Measurements from ENCODE around the gene QRFP. TPM values are rescaled to one million over a fixed set of nuclear protein-coding genes. Genes with fewer than 3 reads are reported as not detected.

The QRFP gene
- total RNA-seq, 1 donor from 2014 or later, result not detected

DNA sequence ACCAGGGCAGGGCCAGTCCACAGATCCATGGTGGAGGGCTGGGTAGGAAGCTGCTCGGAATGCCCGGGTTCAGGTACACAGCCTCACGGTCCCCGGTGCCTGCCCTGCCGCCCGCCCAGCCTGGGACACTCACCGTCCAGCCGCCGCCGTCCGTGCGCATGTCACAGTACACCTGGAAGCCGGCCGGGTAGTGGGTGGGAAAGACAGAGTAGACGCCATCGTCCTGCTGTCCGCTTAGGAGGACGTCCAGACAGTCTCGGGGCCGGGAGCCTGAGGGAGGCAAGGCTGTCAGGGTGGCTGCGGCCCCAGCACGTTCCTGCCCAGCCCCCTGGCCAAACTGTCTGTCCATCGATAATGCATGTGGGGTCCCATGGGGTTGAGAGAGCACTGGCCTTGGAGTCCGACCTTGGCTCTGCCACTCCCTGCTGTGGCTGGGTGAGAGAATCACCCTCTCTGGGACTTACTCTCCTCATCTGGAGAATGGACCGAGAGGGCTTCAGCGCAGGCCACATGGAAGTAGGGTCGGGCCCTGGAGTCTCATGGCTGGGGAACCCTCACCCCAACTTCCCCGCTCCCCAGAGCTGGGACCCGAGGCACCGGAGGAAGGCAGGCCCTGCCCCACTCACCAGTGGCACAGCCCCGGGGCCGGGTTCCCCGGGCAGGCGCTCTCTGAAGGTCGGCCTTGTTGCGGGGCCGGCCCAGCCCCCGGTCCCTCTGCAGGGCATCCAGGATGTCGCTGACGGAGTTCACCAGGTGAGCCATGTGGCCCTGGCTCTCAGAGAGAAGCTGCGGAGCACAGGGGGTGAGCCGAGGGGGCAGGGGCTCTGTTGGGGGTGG lies 27.2 kb upstream of the QRFP start:
- Mint-ChIP-seq H3K4me1 (ENCODE audit: unreplicated experiment) (peaks cover 4% of the 10 kb centered on the region), H3K9me3 (ENCODE audit: unreplicated experiment) (no peaks in the 10 kb centered on the region), H3K27me3 (ENCODE audit: unreplicated experiment) (peaks cover 7% of the 10 kb centered on the region), H3K36me3 (ENCODE audit: low read depth, unreplicated experiment) (no peaks in the 10 kb centered on the region), H3K4me3 (ENCODE audit: unreplicated experiment) (no peak overlapping the region), H3K27ac (ENCODE audit: unreplicated experiment) (no peak overlapping the region)
- TF ChIP-seq CTCF (IDR thresholded peaks at IDR 0.05; ENCODE audit: unreplicated experiment), result no peak
- no peak for DNase-seq (ENCODE audit: low spot score)

DNA sequence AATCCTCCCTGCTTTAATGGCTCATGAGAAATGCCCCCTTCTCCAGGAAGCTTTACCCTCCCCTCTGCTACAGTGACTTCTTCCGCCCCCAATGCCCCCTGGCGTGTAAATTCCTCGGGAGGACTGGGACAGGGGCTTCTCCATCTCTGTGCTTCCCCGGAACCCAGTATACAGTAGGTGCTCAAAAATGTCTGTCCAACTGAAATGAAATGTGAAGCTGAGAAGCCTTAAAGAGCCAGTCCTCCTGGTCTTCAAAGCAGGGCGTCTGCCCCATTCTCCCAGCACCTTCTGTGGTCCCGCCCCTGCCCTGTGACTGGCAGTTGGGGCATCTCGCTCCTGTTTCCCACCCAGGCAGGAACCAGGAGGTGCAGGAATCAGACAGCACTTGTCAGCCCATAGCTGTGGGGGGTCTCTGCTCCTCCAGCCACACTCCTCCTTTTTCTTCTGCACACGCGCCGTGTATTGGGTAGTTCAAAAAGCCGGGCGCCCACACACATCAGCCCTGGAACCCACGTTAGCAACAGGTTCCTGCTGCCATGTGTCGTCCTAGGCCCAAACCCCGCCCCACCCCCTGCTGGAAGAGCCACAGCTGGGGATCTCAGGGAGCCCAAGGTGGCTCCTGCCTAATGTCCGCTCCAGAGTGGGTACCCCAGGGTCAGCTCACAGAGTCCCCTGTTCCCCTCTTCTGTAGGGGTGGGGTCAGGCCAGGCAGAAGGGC lies 26.4 kb upstream of the QRFP start:
- no peak for DNase-seq (ENCODE audit: low spot score)
- no peak overlapping the region for H3K4me3 Mint-ChIP-seq (ENCODE audit: unreplicated experiment)
- no peak for TF ChIP-seq CTCF (IDR thresholded peaks at IDR 0.05; ENCODE audit: unreplicated experiment)
- no peak overlapping the region for H3K27ac Mint-ChIP-seq (ENCODE audit: unreplicated experiment)
- H3K9me3 Mint-ChIP-seq (ENCODE audit: unreplicated experiment), result no peaks in the 10 kb centered on the region
- H3K4me1 Mint-ChIP-seq (ENCODE audit: unreplicated experiment), result peaks cover 4% of the 10 kb centered on the region
- peaks cover 7% of the 10 kb centered on the region for H3K27me3 Mint-ChIP-seq (ENCODE audit: unreplicated experiment)
- no peaks in the 10 kb centered on the region for H3K36me3 Mint-ChIP-seq (ENCODE audit: low read depth, unreplicated experiment)

DNA sequence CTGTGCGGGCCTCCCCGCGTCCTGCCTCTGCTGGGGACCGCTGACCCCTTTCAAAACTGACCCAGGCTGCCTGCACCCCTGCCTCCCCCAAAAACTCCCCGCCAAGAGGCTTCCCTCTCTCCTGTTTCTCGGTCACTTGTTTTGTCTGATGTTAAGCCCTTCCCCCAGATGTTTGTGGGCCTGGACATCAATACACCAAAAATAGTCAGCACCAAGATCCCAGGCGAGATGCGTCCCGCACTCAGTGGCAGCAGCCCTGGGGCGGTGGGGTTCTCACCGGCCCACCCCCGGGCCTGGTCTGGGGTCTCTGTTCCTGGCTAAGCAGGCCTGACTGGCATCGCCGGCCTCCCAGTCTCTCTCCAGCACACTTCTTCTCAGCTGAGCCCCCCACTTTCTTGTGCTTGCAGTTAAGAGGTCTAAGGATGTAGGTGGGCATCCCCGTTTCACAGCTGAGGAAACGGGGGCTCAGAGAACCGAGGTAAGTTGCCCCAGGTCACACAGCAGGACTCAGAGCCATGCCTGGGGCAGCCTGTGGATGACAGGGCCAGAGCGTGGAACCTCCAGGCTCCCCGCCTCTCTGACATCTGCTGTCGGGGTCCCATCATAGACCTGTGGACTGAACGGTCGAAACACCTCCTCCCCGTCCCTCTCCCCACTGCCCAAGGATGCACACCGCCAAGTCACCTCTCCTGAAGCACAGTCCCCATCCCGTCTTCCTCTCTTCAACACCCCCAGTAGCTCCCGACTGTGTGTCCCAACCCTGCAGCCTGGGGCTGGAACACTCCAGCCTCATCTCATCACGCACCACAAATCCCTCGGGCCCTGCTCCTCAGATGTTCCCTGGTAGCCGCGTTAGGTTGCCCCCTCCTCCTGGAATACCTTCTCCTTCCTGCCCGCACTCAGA lies 25.6 kb upstream of the QRFP start:
- no peak for DNase-seq (ENCODE audit: low spot score)
- H3K9me3 Mint-ChIP-seq (ENCODE audit: unreplicated experiment), result no peaks in the 10 kb centered on the region
- no peaks in the 10 kb centered on the region for H3K36me3 Mint-ChIP-seq (ENCODE audit: low read depth, unreplicated experiment)
- H3K27me3 Mint-ChIP-seq (ENCODE audit: unreplicated experiment), result peaks cover 7% of the 10 kb centered on the region
- H3K4me3 Mint-ChIP-seq (ENCODE audit: unreplicated experiment), result no peak overlapping the region
- no peak overlapping the region for H3K27ac Mint-ChIP-seq (ENCODE audit: unreplicated experiment)
- TF ChIP-seq CTCF (IDR thresholded peaks at IDR 0.05; ENCODE audit: unreplicated experiment), result no peak
- H3K4me1 Mint-ChIP-seq (ENCODE audit: unreplicated experiment), result peaks cover 4% of the 10 kb centered on the region

DNA sequence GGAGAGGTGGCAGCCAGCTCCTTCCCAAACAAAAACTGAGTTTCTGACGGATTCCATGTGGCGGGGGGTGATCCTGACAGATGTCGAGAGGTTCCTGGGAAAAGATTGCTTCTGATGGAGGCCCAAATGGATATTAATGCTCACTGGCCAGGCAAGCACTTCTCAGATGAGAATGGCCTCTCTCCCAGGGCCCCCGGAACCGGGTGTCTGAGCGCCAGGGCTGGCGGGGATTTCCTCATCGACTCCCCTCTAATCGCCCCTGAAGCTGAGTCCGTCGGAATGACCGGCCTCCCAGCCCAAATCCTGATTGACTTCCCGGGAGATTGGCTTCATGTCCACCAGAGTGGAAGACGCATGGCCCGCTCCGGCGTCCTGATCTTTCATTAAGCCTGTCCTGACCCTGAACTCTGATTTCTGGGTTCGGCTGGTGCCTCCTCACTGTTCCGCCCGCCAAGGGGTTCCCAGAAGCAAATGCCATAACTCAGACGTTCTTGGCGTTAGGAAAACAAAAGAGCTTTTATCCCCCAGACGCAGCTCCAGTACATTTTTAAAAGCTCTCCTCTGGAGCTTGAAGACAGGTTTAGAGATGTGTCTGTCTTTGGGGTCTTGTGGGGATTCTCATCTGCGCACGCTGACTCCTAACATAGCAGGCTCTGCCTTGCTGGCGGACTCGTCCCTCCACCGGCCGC lies 24.8 kb upstream of the QRFP start:
- Mint-ChIP-seq H3K4me1 (ENCODE audit: unreplicated experiment) (peaks cover 4% of the 10 kb centered on the region), H3K27me3 (ENCODE audit: unreplicated experiment) (peaks cover 7% of the 10 kb centered on the region), H3K4me3 (ENCODE audit: unreplicated experiment) (no peak overlapping the region), H3K27ac (ENCODE audit: unreplicated experiment) (no peak overlapping the region), H3K9me3 (ENCODE audit: unreplicated experiment) (no peaks in the 10 kb centered on the region), H3K36me3 (ENCODE audit: low read depth, unreplicated experiment) (no peaks in the 10 kb centered on the region)
- DNase-seq (ENCODE audit: low spot score), result no peak
- TF ChIP-seq CTCF (IDR thresholded peaks at IDR 0.05; ENCODE audit: unreplicated experiment), result no peak

Measured in endothelial cell (in vitro differentiated cells).